ENCODE measurements around the gene DMPK. TPM values are rescaled to one million over a fixed set of nuclear protein-coding genes. Genes with fewer than 3 reads are reported as not detected.
"Not testable (repeated sequence)": the region's sequence is repeated elsewhere in the genome, so short reads cannot be mapped to it uniquely, and the experiment has no call there.

Gene DMPK
- total RNA-seq, 3 donors from 2014 or later, result 16.0 to 25.6 (median 24.5) TPM

- no peaks in the 10 kb centered on the region for H3K36me3 ChIP-seq
- H3K27me3 ChIP-seq, result no peaks in the 10 kb centered on the region
- intact Hi-C loops (cut with DNase I; ENCODE audit: low total_unique reads), result no loop called here
- peak overlapping the region; percentile 71 to 91 (median 85) for H3K4me3 ChIP-seq
- H3K27ac ChIP-seq, result peak overlapping the region; percentile 71 to 91
- DNase-seq (ENCODE audit: low spot score in 2 of 2), result no peak
- TF ChIP-seq POLR2AphosphoS5 (IDR thresholded peaks at IDR 0.05) (no peak), POLR2A (IDR thresholded peaks at IDR 0.05) (no peak), CTCF (IDR thresholded peaks at IDR 0.05) (no peak)
- H3K9me3 ChIP-seq, result no peaks in the 10 kb centered on the region
- peaks cover 0 to 5% of the 10 kb centered on the region in 2 donors for H3K4me1 ChIP-seq
These were observed 52.4 kb downstream of the DMPK start for GRCh38 chr19:45729800-45730290.

GRCh38 chr19:45728683-45729082, 53.6 kb downstream of the DMPK start:
- H3K27ac ChIP-seq; H3K36me3 ChIP-seq; H3K4me1 ChIP-seq; DNase-seq (ENCODE audit: low spot score in 2 of 2); H3K27me3 ChIP-seq; H3K4me3 ChIP-seq; H3K9me3 ChIP-seq; intact Hi-C loops (cut with DNase I; ENCODE audit: low total_unique reads): not testable (repeated sequence)

- H3K36me3 ChIP-seq; intact Hi-C loops (cut with DNase I; ENCODE audit: low total_unique reads); H3K9me3 ChIP-seq; DNase-seq (ENCODE audit: low spot score in 2 of 2); H3K27ac ChIP-seq; H3K4me3 ChIP-seq; H3K27me3 ChIP-seq; H3K4me1 ChIP-seq: not testable (repeated sequence)
These were observed 62.2 kb downstream of the DMPK start for GRCh38 chr19:45720065-45720464.

Other genes with a start within 250 kb of the DMPK start
- 10 to 100 TPM in 1 of 3 donors, 1 to 10 TPM in 2; 6.6 to 11.4 (median 7.2) TPM for gene OPA3, start 197.7 kb downstream of the DMPK start, total RNA-seq
- 1 to 10 TPM; 1.1 to 8.8 (median 1.2) TPM for gene GPR4, start 180.3 kb downstream of the DMPK start, total RNA-seq
- gene EML2, start 143.1 kb downstream of the DMPK start, total RNA-seq, result 10 to 100 TPM; 27.7 to 42.0 (median 32.4) TPM
- 1 to 10 TPM in 2 of 3 donors, under 1 TPM in 1; 0.16 to 4.9 (median 4.8) TPM for gene GIPR, start 114.3 kb downstream of the DMPK start, total RNA-seq
- gene SNRPD2, start 90.5 kb downstream of the DMPK start, total RNA-seq, result 100 to 1,000 TPM; 175 to 238 (median 191) TPM
- gene QPCTL, start 89.8 kb downstream of the DMPK start, total RNA-seq, result 1 to 10 TPM; 6.1 to 9.4 (median 7.2) TPM
- 10 to 100 TPM in 2 of 3 donors, 1 to 10 TPM in 1; 8.0 to 15.1 (median 13.8) TPM for gene FBXO46, start 51.6 kb downstream of the DMPK start, total RNA-seq
- not detected for gene MEIOSIN, start 49.1 kb downstream of the DMPK start, total RNA-seq
- gene SIX5, start 13.2 kb downstream of the DMPK start, total RNA-seq, result 10 to 100 TPM in 2 of 3 donors, 1 to 10 TPM in 1; 8.6 to 11.8 (median 11.8) TPM
- 10 to 100 TPM; 24.2 to 31.1 (median 29.3) TPM for gene DMWD, start 10.4 kb upstream of the DMPK start, total RNA-seq
- gene RSPH6A, start 32.8 kb upstream of the DMPK start, total RNA-seq, result under 1 TPM in 1 of 3 donors, not detected in 2; 0.15 TPM
- 10 to 100 TPM; 24.3 to 50.8 (median 31.3) TPM for gene SYMPK, start 80.7 kb upstream of the DMPK start, total RNA-seq
- under 1 TPM in 1 of 3 donors, not detected in 2; 0.33 TPM for gene FOXA3, start 81.8 kb upstream of the DMPK start, total RNA-seq
- 10 to 100 TPM; 16.5 to 26.5 (median 19.7) TPM for gene IRF2BP1, start 103.7 kb upstream of the DMPK start, total RNA-seq
- gene MYPOP, start 120.1 kb upstream of the DMPK start, total RNA-seq, result 1 to 10 TPM; 2.0 to 5.9 (median 2.4) TPM
- gene NANOS2, start 132.3 kb upstream of the DMPK start, total RNA-seq, result not detected
- 1 to 10 TPM in 2 of 3 donors, under 1 TPM in 1; 0.59 to 3.6 (median 1.1) TPM for gene NOVA2, start 191.4 kb upstream of the DMPK start, total RNA-seq
- 1 to 10 TPM; 7.0 to 8.8 (median 8.3) TPM for gene CCDC61, start 213.0 kb upstream of the DMPK start, total RNA-seq
- gene PGLYRP1, start 240.6 kb upstream of the DMPK start, total RNA-seq, result not detected

Data from breast epithelium (tissue), 4 donors.